Cerebellar nuclear complex (tissue), 1 donor: ENCODE data around the gene MAGI2.

ENCODE experiments used
- DNase-seq, 2 experiments: peaks; one replicate each; lab custom pipeline; 2025; lab: John Stamatoyannopoulos, UW

The MAGI2 gene

DNA sequence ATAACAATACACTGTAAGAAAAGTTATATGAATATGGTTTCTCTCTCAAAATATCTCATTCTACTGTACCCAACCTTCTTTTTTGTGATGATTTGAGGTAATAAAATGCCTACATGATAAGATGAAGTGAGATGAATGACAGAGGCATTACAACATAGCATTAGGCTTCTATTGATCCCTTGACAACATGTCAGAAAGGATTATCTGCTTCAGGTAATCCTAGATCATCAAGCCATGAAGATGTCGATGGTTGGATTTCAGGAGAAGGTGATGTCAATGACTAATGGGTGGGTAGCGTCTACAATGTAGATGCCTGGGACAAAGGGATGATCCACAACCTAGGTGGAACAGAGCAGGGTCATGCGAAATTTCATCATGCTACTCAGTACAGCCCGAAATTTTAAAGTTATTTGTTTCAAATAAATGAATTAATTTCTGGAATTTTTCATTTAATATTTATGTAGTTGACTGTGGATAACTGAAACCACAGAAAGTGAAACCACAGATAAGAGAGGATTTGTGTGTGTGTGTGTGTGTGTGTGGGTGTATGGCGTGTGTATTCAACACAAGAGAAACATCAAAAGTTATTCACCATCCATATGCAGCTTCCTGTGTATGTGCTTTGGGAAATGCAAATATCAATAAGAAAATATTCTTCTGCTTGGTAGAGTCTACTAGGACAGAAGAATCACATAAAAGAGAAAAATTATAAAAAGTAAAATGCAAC, 77.0 kb downstream of the MAGI2 start:
- no peak for DNase-seq

DNA sequence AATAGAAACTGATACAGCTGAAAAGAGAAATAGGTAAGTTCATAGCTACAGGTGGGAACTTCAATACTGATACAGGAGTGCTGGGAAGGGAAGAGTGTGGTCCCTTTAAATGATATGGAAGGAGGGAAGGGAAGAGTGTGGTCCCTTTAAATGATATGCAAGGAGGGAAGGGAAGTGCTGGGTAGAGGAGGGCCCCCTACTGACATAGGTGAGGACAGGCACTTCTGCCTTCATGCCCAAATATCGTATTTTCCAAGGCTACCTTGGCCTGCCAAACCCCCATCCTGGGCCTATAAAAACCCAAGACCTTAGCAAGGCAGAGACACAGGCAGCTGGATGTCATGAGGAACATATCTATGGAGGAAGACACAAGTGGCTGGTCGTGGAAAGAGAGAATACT, 92.3 kb downstream of the MAGI2 start:
- no peak for DNase-seq

DNA sequence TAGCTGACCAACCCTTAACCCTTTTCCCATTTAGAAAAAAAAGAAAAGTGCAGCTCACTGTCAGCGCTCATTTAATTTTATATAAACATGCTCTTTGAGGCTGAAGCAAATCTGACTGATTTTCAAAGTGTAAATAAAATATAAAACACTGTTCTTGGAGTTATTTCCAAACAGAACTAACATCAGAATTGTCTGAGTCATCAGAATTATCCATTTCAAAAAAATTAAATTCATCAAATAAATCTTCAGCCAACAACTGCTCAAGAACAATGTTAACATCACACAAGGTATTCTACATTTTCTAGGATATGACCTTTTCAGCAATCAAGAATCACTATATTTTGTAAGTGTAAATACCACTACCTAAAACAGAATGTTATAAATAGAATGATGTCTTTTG, 93.6 kb downstream of the MAGI2 start:
- no peak for DNase-seq

DNA sequence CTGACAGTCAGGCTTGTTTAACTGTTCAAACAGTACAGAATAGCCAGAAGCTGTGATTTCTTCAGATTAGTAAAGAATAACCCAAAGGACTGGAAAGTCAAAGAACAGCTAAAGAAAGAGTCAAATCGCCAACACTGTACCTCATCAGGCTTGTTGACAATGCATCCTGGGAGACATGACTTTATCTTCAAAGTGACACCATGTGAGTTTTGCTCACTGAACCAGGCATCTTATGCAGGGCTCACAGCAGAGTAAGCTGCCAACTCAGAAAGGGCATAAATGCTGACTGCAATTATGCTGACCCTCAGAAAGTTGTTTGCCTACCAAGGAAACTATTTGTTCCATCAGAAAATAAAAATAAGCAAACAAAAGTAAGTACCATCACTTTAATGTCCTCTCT, 96.4 kb downstream of the MAGI2 start:
- no peak for DNase-seq

DNA sequence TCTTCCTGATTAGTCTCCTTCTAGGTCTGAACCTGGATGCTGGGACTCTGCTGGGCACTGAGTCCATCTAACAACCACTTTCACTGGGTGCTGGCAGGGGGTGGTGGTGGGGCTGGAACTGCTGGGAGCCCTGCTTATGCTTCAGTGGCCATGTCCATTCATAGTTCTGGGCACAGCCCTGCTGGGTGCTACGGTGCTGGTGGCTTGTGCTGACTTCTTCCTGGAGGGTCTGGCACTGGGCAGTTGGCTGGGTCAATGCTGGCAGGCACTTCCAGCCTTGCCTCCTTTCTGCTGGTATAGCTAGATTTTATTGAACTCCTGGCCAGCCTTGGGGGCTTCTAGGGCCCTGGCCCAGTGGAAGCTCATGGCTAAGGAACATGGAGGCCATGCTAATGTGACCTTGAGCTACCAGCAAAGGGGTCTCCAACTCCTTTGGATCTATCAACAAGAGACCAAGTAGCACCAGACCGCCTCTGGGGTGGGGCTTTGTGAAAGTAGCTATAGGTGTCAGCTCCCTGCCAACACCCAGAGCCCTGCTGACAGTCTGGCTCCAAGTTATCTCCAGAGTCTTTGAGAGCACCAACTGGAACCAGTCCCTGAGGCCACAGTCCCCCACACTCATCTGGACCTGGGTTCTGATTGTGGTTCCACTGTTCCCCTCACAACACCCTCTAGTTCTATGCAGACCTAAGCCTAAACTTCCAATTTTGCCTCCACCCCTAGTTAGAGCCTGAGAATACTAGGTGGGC, 99.6 kb downstream of the MAGI2 start:
- DNase-seq, result no peak

DNA sequence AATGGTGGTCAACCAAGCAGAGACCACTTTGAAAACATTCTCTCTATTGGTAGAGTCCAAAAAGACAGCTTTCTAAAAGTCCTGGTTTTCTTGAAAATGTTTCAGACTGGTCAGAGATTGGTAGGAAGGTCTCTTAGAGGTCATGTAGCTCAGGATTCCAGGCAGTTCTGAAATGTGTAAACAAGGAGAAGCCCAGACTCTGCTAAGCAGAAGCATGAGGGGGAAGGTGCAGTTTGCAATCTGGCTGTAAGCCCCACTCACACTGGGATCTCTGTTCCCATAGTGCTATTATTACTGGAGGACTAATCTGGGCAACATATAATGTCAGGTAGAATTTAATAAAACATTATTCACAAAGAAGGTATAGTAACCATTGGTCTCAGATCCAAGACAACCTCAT, 101.1 kb downstream of the MAGI2 start:
- DNase-seq, result no peak

DNA sequence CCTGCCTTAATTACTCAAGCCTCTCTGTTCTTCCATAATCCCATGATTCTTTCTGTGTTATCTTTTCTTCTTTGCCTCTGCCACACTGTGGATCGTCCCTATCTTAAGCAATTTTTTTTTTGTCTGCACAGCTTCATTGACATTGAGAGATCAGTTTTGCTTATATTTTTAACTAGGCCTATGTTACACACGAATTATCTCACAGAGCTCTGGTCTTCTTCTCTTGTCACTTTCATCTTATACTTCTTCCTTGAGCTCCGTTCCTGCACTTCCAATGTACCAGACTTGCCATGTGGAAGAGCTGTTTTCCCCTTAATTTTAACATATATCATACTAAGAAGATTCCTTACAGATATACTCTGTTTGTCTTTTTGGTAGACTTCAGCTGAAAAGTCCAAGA, 106.1 kb downstream of the MAGI2 start:
- no peak for DNase-seq

DNA sequence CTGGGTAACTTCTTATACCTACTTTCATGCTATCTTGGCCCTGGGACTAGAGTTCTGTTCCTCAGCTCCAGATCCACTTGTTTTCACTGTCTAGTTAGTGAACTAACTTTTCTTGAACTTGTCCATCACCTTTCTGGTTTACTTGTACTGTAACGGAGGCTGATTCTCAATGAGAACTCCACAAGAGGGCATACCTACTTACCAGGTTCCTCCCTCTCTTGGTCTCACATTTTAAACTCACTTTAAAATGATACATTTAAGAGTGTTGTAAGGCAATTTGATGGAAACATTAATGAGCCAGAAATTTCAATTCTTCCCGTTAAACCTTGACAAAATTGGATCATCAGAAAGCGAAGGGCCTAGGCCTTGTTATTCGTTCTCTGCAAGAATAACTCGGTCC, 111.6 kb downstream of the MAGI2 start:
- no peak for DNase-seq

DNA sequence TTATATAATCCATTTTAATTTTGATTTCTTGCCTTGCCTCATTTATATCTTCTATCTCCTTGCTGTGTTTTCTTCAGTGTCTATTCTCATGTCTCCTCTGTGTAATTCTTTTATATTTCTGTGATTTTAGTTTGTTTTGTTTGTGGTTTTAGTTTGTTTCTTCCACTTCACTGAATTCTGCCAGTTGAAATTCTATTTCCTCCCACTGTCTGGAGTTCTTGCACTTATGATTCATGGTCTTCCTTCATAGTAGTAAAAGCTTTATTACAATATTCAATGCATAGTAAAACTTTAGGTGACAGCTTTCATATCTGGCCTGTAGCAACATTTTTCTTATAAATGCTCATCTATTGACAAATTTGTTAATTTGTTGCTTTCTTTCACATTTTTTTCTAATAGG, 113.3 kb downstream of the MAGI2 start:
- no peak for DNase-seq

DNA sequence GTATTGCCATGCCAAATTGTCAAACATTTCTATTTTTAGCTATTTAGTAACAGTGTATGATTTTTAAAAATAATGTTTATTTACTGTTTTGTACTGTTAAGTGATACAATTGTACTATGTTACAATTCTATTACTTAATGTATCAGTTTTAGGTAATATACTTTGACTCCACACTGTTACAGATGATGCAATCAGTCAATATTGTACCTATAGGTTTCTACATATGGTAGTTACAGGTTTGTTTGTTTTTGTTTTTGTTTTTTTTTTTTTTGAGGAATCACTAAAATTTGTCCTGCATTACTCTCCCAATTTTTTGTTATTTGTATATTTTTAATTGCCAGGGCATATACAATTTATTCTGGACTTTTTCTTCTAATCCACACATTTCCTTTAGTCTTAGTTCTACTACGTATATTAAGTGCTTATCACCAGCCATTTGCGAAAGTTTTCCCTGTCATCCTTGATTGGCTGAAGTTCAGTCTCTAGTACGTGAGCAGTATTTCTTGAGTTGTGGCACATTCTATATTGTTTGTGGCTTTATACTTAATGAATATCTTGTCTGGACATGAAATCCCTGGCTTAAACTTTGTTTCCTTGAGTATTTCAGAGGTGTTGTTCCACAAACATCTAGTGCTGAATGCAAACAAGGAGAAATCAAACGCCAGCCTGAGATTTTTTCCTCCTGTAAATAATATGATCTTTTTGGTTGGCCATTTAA, 114.1 kb downstream of the MAGI2 start:
- DNase-seq, result no peak

DNA sequence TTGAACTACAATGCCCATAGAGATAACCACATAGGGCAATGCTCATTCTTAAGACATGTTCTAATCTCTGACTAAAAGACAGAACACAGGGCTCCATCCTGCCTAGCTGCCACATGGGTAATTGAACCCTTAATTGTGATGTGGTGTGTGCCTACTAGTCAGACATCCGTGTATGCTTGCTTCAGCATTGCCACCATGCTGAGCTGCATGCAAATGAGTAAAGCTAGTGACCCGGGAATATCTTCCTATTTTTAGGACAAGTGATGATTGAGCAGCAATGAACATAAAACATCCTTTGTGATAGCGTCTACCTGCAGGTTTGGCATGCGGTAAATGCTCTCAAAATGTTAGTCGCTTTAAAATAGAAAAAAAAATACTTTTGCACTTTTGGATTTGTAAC, 115.8 kb downstream of the MAGI2 start:
- DNase-seq, result peak in 1 of 2 experiments; percentile 32

DNA sequence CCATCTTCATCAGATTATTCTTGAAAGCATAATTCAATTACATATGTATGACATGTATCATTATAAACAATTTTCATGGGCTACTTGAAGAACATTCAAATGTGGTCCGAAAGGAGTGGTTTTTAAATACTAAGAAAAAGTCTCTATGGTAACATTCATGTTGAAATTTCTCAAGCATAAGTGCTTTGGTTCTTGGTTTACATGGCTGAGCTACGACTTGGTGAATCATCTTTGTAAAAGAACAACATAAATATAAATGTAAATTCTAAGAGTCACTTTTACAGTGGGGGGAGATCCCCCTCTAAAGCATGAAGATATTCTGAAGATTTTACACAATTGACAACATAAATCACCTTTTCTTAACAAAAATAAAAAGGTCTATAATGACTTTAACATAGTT, 118.6 kb downstream of the MAGI2 start:
- DNase-seq, result no peak

DNA sequence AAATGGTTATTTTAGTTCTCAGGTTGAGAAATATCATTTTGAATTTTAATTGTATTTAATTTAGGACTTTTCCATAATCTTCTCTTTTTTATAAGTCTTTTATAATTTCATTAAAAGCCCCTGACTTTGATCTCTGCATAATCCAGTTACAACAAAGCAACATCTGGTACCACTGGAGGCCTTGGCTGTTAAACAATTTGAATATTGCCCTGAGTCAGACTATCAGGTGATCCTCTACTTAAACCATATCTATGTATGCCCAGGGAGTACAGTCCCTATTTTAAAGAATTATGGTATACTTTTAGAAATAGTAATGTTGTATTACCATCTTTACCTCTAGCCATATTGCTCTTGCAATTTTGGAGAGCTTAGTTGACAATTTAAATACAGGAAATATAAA, 119.1 kb downstream of the MAGI2 start:
- no peak for DNase-seq

DNA sequence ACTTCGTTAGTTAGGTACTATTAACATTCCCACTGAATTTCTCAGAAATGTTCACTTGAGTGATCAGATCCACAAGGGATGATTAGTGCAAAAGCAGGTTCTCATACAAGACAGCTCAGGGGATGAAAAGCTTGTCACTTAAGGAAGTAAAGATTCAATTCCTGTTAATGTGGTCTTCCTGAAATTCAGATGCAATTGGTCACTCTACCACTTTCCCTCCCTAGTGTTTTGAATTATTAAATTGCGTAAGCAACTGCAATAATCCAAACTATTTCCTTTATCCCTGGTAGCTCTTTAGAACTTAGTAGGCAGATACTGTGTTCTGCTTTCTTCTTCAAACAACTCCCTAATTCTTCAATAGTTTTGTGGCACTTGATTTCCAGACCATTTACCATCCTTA, 121.4 kb downstream of the MAGI2 start:
- no peak for DNase-seq

DNA sequence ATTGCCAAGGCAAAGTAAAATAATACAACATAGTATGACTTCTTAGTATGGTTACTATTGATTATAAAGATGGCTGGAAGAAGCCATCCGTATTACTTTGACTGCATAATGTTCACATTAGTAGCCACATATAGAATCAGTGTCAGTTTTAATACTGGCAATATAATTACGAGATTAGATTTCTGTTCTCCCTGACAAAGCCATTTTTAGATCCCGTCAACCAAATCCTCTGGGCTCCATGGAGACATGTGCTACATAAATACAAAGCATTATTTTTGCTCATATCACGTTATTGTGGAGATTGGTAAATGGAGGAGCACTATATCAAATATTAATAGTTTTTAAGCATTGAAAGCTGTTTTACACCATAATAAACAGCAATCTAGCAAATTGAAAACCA, 124.0 kb downstream of the MAGI2 start:
- DNase-seq, result no peak

DNA sequence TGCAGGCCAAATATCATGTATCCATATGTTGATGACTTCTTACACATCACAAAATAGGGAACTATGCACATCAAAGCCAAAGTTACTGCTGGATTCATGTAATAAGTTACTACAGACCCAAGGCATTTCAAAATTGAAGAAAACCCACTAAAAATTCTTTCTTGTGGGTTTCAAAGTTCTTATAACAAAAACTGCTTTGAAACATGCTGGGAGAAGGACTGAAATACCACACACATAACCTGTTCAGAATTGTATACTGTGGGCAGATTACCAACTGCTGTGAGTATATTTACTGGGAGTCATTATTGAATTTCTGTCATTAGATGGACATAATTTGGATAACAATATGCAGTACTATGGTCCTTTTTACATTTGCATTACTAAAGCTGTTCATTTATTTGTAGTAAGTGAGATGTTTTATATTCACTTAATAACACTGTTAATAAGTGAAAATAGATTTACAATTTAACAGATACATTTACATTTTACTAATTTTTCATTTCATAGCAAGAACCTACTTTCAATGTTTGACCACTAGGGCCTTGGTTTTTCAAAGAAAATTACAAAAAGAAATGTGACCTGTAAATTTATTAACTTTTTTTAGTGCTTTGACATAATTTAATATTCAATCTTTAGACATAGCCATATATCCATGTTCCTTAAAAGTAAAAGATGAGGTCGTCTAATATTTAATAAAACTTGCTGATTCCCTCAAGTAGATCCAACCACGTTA, 132.6 kb downstream of the MAGI2 start:
- DNase-seq, result no peak

DNA sequence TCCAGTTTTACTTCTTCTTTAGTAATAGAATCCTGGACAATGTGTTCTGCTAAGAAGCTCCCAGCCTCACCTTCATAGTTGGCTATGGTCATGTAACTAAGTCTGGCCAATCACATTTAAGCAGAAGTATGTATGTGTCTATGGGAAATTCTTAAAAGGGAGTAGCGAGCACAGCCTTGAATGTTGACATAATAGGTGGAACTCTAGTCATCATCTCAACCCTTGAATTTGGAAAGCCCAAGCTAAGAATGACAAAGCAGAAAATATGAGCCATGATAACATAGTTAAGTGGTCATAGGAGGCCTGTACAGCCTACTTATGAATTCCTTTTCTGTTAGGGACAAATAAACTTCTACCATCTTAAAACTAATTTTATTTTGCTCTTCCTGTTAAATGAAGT, 134.1 kb downstream of the MAGI2 start:
- no peak for DNase-seq

DNA sequence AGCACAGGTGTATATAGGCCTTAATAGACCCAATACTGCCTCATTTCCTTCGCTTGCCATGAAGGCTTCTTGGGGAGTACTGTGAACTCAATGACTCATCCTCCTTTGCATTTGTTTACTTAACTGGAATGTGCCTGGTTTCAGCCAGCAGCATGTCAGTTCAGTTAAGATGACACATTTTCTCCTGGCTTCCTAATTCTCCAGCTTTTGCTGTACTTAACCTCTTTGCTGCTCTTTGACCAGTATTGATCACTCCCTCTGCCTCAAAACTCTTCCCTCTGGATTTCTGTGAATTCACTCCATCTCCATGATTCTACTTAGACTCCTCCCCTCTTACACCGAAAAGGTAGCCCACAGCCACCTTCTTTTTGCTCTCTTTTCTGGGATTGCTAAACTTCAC, 135.7 kb downstream of the MAGI2 start:
- DNase-seq, result no peak

DNA sequence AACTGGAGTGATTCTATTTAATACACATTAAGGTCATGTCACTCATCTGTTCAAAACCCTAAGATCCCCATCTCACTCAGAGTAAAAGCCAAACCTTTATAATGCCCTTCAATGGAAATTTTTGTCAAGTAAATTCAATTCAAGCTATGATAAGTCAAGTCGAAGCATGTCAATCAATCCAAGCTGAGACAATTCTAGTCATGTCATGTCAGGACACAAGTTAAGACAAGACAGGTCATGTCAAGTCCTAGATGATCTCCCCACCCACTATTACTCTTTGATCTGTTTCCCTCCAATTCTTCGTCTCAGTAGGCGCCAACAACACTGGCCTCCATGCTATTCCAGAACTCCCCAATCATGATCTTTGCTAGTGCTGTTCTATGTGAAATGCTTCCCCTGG, 141.4 kb downstream of the MAGI2 start:
- no peak for DNase-seq

DNA sequence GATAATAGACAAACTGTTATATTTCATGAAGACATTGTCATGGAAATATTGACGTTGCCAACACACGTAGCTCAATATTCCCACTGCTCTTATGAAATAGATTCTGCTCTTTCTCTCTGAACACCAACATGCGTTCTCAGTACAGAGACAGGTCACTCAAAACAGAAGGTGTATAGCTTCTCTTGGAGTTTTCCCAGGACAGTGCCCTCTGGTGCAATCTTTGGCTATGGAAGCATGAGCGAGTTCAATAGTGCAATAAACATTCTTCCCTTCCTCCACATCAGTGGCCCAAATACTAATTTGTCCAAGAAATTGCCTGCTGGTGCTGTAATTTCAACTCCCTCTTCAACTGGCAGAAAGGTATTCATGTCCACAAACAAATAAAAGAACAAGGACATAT, 145.3 kb downstream of the MAGI2 start:
- peak; percentile 20 to 72 for DNase-seq

DNA sequence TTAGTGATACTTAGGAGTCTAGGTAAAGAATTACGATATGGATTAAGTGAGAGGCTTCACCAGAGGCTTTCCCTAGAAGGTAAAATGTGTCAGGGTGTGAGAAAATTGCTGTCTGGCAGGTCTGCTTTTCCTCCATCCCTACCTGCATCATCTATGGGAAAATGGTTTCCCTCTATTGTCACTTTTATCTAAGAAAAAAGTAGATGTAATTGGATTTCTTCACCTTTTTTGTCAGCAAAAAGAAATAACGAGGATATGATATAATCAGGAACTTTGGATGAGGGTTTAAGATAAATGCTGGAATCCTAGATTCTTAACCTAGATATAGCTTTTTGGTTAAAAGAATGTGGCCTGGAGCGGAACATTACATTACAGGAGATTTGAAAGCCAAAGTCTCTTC, 146.1 kb downstream of the MAGI2 start:
- DNase-seq, result no peak

DNA sequence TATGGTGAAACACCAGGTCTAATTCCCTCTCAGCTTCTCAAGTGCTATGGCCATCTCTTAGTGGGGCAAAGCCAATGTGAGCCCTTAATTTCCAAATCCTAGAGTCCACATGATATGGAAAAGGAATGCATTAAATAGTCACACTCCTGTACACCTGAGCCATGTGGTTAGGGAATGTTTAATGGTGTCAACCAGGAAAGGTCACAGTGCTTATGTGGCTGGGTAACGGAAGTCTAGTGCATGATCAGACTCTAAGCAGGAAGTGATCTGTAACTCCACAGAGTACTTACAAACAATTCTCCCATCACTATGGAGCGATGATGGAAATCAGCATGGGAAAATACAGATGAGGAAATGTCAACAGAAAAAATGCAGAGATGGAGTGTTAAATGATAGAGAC, 148.8 kb downstream of the MAGI2 start:
- no peak for DNase-seq

DNA sequence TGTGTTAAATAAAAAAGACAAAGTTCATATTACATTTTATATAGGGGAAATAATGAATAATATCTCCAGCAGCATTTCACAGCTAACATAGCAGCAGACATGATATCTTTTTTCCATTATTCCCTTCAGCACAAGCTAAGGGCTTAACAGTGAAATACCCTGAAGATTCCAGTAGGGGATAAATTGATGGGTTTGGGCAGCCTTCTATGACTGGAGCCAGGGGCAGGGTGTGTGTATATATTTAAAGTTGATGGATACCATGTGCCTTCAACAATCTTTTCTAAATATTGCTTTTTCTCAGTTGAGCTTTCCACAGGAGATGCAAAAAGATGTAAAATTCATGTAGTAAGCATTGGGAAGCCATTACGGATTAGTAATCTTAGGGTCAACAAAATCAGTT, 151.2 kb downstream of the MAGI2 start:
- no peak for DNase-seq
